Mesodermal cell (in vitro differentiated cells): ENCODE results near the gene HDAC6. TPM values are rescaled to one million over a fixed set of nuclear protein-coding genes. Genes with fewer than 3 reads are reported as not detected.
A peak's percentile ranks its signal among the peaks of the same experiment; 100 is the strongest.

Experiments used
- H3K27ac ChIP-seq: 2 replicates; pipeline ENCODE4 v1.7.0; 2013; ENCODE audit warnings: mild to moderate bottlenecking, low read depth, low read length, moderate library complexity; ENCODE audit not compliant: severe bottlenecking
- H3K36me3 ChIP-seq: 2 replicates; pipeline ENCODE4 v1.7.1; 2013; ENCODE audit warnings: mild to moderate bottlenecking, low read length, moderate library complexity; ENCODE audit not compliant: control insufficient read depth, insufficient read depth
- H3K4me1 ChIP-seq: one replicate; pipeline ENCODE4 v1.7.1; 2013; ENCODE audit warnings: mild to moderate bottlenecking, low read length; ENCODE audit not compliant: insufficient read depth, control insufficient read depth, poor library complexity, severe bottlenecking
- H3K4me3 ChIP-seq: 2 replicates; pipeline ENCODE4 v1.7.0; 2013; ENCODE audit warnings: low read length, control low read depth, mild to moderate bottlenecking; ENCODE audit not compliant: insufficient read depth, poor library complexity, severe bottlenecking; ENCODE audit errors: extremely low read depth
- H3K9me3 ChIP-seq: 2 replicates; pipeline ENCODE4 v1.7.1; 2013; ENCODE audit warnings: mild to moderate bottlenecking, low read length, moderate library complexity; ENCODE audit not compliant: control insufficient read depth
- WGBS, 2 experiments: methylation state at CpG; one replicate each; pipeline ENCODE4 v1.1.5; 2013; ENCODE audit warnings: missing lambda C conversion rate in 2 of 2; ENCODE audit not compliant: insufficient coverage in 2 of 2; 5-methylcytosine and 5-hydroxymethylcytosine counted together
- polyA plus RNA-seq, 2 experiments: library from polyadenylated mRNA; stranded (reverse); fragments of 50-300 nt; gene quantifications; one replicate each; pipeline ENCODE4 v1.2.3, GENCODE V29; 2013

HDAC6 gene
- polyA plus RNA-seq (2013, experiment 1 of 2) = 84.2 TPM
- polyA plus RNA-seq (2013, experiment 2 of 2) = 82.9 TPM

- 1 to 2% methylated on average over 12 to 38 of the region's 89 CpGs for WGBS, 2 experiments
- H3K4me3 ChIP-seq = peak within 1 kb of the TSS; percentile 52
- H3K27ac ChIP-seq = peak within 1 kb of the TSS; percentile 97
- no peaks in the 10 kb centered on the region for H3K9me3 ChIP-seq
- H3K4me1 ChIP-seq = peaks cover 4% of the 10 kb centered on the region
- peaks cover 9% of the 10 kb centered on the region for H3K36me3 ChIP-seq
Observed at GRCh38 chrX:48801280-48802088, at the start of gene HDAC6. Gene HDAC6, plus strand, starts transcription at chrX:48802067. Its CDS starts 626 bp downstream, at chrX:48802693.

- Histone ChIP-seq H3K27ac (no peak overlapping the region), H3K4me3 (no peak overlapping the region), H3K4me1 (no peaks in the 10 kb centered on the region), H3K36me3 (no peaks in the 10 kb centered on the region), H3K9me3 (no peaks in the 10 kb centered on the region)
- WGBS, 2 experiments = 88 to 98% methylated on average over 5 of the region's 7 CpGs
Observed at GRCh38 chrX:48752498-48752897, 49.4 kb upstream of the HDAC6 start.

GRCh38 chrX:48753708-48754228, 48.1 kb upstream of the HDAC6 start:
- 80 to 82% methylated on average over 4 to 7 of the region's 8 CpGs for WGBS, 2 experiments
- H3K4me1 ChIP-seq = no peaks in the 10 kb centered on the region
- H3K36me3 ChIP-seq = no peaks in the 10 kb centered on the region
- no peaks in the 10 kb centered on the region for H3K9me3 ChIP-seq
- H3K4me3 ChIP-seq = no peak overlapping the region
- H3K27ac ChIP-seq = no peak overlapping the region

GRCh38 chrX:48754238-48754637, 47.6 kb upstream of the HDAC6 start:
- no peaks in the 10 kb centered on the region for H3K36me3 ChIP-seq
- no peaks in the 10 kb centered on the region for H3K4me1 ChIP-seq
- H3K4me3 ChIP-seq = no peak overlapping the region
- H3K9me3 ChIP-seq = no peaks in the 10 kb centered on the region
- no peak overlapping the region for H3K27ac ChIP-seq
- 73 to 92% methylated on average over 2 to 3 of the region's 8 CpGs for WGBS, 2 experiments

GRCh38 chrX:48761674-48762471, 40.0 kb upstream of the HDAC6 start, which contains the start of gene GLOD5:
Gene GLOD5, plus strand, starts transcription at chrX:48761747. Its CDS starts 44 bp downstream, at chrX:48761791.
- Histone ChIP-seq H3K9me3 (no peaks in the 10 kb centered on the region), H3K4me1 (no peaks in the 10 kb centered on the region), H3K4me3 (no peak within 1 kb of the TSS), H3K27ac (no peak within 1 kb of the TSS), H3K36me3 (no peaks in the 10 kb centered on the region)
- WGBS, 2 experiments = 51 to 84% methylated on average over 4 to 5 of the region's 12 CpGs

- H3K27ac ChIP-seq = no peak overlapping the region
- H3K36me3 ChIP-seq = no peaks in the 10 kb centered on the region
- no peaks in the 10 kb centered on the region for H3K4me1 ChIP-seq
- H3K9me3 ChIP-seq = no peaks in the 10 kb centered on the region
- WGBS, 2 experiments = 90 to 100% methylated on average over 1 of the region's 6 CpGs
- no peak overlapping the region for H3K4me3 ChIP-seq
Observed at GRCh38 chrX:48769230-48769629, 32.6 kb upstream of the HDAC6 start.

GRCh38 chrX:48770296-48770695, 31.6 kb upstream of the HDAC6 start:
- H3K27ac ChIP-seq = no peak overlapping the region
- H3K4me1 ChIP-seq = no peaks in the 10 kb centered on the region
- WGBS, 2 experiments = 90 to 100% methylated on average over 1 to 2 of the region's 6 CpGs
- no peaks in the 10 kb centered on the region for H3K9me3 ChIP-seq
- no peak overlapping the region for H3K4me3 ChIP-seq
- H3K36me3 ChIP-seq = no peaks in the 10 kb centered on the region

- Histone ChIP-seq H3K27ac (no peak overlapping the region), H3K9me3 (no peaks in the 10 kb centered on the region), H3K4me1 (no peaks in the 10 kb centered on the region), H3K36me3 (no peaks in the 10 kb centered on the region), H3K4me3 (no peak overlapping the region)
- WGBS, 2 experiments = 90 to 100% methylated on average over 1 of the region's 6 CpGs
Observed at GRCh38 chrX:48772602-48773001, 29.3 kb upstream of the HDAC6 start.

- no peaks in the 10 kb centered on the region for H3K9me3 ChIP-seq
- no peak overlapping the region for H3K27ac ChIP-seq
- no peaks in the 10 kb centered on the region for H3K4me1 ChIP-seq
- H3K36me3 ChIP-seq = no peaks in the 10 kb centered on the region
- H3K4me3 ChIP-seq = no peak overlapping the region
- 87 to 90% methylated on average over 2 to 4 of the region's 13 CpGs for WGBS, 2 experiments
Observed at GRCh38 chrX:48776818-48777439, 24.9 kb upstream of the HDAC6 start.

- Histone ChIP-seq H3K4me1 (no peaks in the 10 kb centered on the region), H3K36me3 (no peaks in the 10 kb centered on the region), H3K27ac (no peak overlapping the region), H3K4me3 (no peak overlapping the region), H3K9me3 (no peaks in the 10 kb centered on the region)
- 69 to 89% methylated on average over 3 to 4 of the region's 7 CpGs for WGBS, 2 experiments
Observed at GRCh38 chrX:48779399-48779798, 22.5 kb upstream of the HDAC6 start.
